Hair follicle dermal papilla cell (primary cell): Measurements from ENCODE around the gene GYG1. TPM values are rescaled to one million over a fixed set of nuclear protein-coding genes. Genes with fewer than 3 reads are reported as not detected.

ENCODE experiments used
- total RNA-seq: library from RNA; depleted of rRNA; stranded (reverse); fragments of >200 nt; gene quantifications from 2 replicates; pipeline ENCODE4 v1.2.3, GENCODE V29; 2012

GYG1 gene
- total RNA-seq = 32.5 and 34.2 TPM in 2 replicates

GRCh38 chr3:148991219-148992026, at the start of gene GYG1:
Gene GYG1 (plus strand): TSS chr3:148991540. CDS start chr3:148991641, 101 bp downstream.

Other genes with a start within 250 kb of the GYG1 start
- 1.6 and 1.9 TPM in 2 replicates for gene CPB1, start 163.7 kb upstream of the GYG1 start, total RNA-seq
- 1.5 and 3.0 TPM in 2 replicates for gene CPA3, start 126.2 kb upstream of the GYG1 start, total RNA-seq
- gene HLTF, start 95.0 kb downstream of the GYG1 start, total RNA-seq = 33.9 and 39.1 TPM in 2 replicates
- 26.6 and 31.0 TPM in 2 replicates for gene HPS3, start 138.1 kb downstream of the GYG1 start, total RNA-seq
- gene CP, start 230.3 kb downstream of the GYG1 start, total RNA-seq = 0.61 and 4.1 TPM in 2 replicates